Activated T-cell treated with anti-CD3 and anti-CD28 coated beads, Interleukin-2, amount 50 U/mL, for 1 hour (primary cell): ENCODE measurements around the gene OR2A25.

Experiments used
- DNase-seq: peaks from one replicate; pipeline ENCODE4 v3.0.0-alpha.2; 2020

OR2A25 gene

GRCh38 chr7:144074374-144074773 is 4.8 kb downstream of the OR2A25 start:
- no peak for DNase-seq

- no peak for DNase-seq
Observed at GRCh38 chr7:144085978-144086377, 16.4 kb downstream of the OR2A25 start, which contains the start of gene OR2A12. Gene OR2A12 (plus strand): TSS chr7:144086278. CDS start chr7:144095108, 8,830 bp downstream.

GRCh38 chr7:144086730-144087129 is 17.1 kb downstream of the OR2A25 start:
- no peak for DNase-seq

GRCh38 chr7:144087230-144087629 is 17.6 kb downstream of the OR2A25 start:
- no peak for DNase-seq

- no peak for DNase-seq
Observed at GRCh38 chr7:144090667-144091066, 21.1 kb downstream of the OR2A25 start.

GRCh38 chr7:144098776-144099175 is 29.2 kb downstream of the OR2A25 start:
- DNase-seq: no peak

- DNase-seq: no peak
Observed at GRCh38 chr7:144100607-144101006, 31.0 kb downstream of the OR2A25 start.

GRCh38 chr7:144102041-144102440 is 32.4 kb downstream of the OR2A25 start:
- DNase-seq: no peak

- no peak for DNase-seq
Observed at GRCh38 chr7:144105211-144105610, 35.6 kb downstream of the OR2A25 start.

GRCh38 chr7:144109283-144109682 is 39.7 kb downstream of the OR2A25 start, which contains the start of gene OR2A2:
Gene OR2A2 (plus strand): TSS chr7:144109583. CDS start chr7:144109583, 0 bp downstream.
- DNase-seq: no peak

GRCh38 chr7:144110272-144110671 is 40.7 kb downstream of the OR2A25 start:
- no peak for DNase-seq

- DNase-seq: no peak
Observed at GRCh38 chr7:144113651-144114050, 44.0 kb downstream of the OR2A25 start.

GRCh38 chr7:144118341-144118740 is 48.7 kb downstream of the OR2A25 start:
- DNase-seq: no peak

GRCh38 chr7:144122876-144123275 is 53.3 kb downstream of the OR2A25 start, which contains the start of gene OR2A14:
Gene OR2A14 (plus strand): TSS chr7:144123176. CDS start chr7:144129113, 5,937 bp downstream.
- DNase-seq: no peak
